ENCODE measurements around the gene OR51E2.

OR51E2 gene

DNA sequence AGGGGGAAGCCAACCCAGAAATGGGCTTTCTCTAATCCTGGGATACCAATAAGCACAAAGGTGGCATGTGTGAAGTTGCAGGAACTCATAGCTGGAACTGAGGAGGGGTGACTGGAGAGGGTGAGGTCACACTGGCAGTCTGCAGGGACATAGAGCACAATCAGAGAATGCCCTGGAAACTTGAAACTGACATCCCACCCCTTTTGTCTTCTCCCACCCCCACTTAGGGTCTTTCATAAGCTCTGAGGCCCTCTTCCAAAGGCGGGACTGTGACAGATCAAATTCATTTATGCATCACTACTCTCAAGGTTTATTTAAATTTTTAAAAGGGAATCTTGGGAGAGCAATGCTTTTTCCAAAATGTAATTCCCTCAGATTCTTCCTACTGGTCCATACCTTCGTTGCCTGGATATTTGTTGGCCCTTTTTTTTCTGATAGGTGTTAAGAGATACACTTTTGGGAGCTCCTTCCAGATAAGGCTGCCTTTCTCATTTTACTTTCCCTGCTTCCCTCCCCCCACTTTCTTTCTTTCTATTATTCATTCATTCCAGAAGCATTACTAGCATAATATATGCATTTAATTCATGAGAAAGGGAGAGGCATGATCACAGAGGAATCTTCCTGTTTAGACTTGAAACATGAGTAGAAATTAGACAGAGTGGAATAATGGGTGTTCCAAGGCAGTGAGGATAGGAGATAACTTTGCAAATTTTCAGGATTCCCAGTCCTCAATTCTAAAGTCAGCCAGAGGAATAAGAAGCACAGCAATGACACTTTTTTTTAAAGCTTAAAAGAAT lies 14.8 kb downstream of the OR51E2 start:
- TF ChIP-seq, protein P1, sequence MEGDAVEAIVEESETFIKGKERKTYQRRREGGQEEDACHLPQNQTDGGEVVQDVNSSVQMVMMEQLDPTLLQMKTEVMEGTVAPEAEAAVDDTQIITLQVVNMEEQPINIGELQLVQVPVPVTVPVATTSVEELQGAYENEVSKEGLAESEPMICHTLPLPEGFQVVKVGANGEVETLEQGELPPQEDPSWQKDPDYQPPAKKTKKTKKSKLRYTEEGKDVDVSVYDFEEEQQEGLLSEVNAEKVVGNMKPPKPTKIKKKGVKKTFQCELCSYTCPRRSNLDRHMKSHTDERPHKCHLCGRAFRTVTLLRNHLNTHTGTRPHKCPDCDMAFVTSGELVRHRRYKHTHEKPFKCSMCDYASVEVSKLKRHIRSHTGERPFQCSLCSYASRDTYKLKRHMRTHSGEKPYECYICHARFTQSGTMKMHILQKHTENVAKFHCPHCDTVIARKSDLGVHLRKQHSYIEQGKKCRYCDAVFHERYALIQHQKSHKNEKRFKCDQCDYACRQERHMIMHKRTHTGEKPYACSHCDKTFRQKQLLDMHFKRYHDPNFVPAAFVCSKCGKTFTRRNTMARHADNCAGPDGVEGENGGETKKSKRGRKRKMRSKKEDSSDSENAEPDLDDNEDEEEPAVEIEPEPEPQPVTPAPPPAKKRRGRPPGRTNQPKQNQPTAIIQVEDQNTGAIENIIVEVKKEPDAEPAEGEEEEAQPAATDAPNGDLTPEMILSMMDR (conservative IDR thresholded peaks at IDR 0.05) = no peak
- TF ChIP-seq ZFX (IDR thresholded peaks at IDR 0.05) = no peak
- H3K27ac ChIP-seq = no peak overlapping the region

DNA sequence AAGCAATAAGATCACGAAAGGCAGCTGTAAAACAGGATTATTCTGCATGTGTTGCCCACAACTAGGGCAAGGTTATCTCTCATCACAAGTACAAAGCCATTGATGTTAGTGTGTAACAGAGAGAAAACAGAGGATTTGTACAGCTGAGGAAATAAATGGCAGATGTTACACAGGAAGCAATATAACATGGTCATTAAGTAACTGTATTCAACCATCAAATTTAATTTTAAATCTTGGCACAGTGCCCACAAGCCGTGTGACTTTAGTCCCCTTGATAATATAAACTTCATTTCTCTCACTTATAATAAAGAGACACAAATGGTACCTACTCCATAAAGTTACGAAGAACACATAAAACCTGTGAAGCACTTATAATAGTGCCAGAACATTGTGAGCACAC lies 17.3 kb downstream of the OR51E2 start:
- TF ChIP-seq, protein P1 (conservative IDR thresholded peaks at IDR 0.05) = no peak
- no peak for TF ChIP-seq ZFX (IDR thresholded peaks at IDR 0.05)
- no peak overlapping the region for H3K27ac ChIP-seq

DNA sequence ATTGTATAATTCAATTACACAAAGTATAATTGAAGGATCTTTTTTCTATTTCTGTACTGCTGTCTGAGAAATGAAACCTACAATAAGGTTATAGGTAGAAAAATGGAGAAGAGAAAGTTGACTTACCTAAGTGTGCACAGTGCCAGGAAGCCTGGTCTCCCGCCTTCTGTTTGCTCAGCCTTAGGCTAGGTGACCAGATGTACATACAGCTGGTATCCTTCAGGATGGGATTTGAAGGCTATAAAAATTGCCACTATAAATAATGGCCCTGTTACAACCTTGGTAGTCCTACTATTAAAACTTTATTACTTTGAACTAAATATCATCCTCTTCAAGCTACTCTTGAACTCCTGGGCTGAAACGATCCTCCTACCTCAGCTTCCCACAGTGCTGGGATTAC lies 19.7 kb downstream of the OR51E2 start:
- no peak overlapping the region for H3K27ac ChIP-seq
- TF ChIP-seq, protein P1 (conservative IDR thresholded peaks at IDR 0.05) = no peak
- no peak for TF ChIP-seq ZFX (IDR thresholded peaks at IDR 0.05)

DNA sequence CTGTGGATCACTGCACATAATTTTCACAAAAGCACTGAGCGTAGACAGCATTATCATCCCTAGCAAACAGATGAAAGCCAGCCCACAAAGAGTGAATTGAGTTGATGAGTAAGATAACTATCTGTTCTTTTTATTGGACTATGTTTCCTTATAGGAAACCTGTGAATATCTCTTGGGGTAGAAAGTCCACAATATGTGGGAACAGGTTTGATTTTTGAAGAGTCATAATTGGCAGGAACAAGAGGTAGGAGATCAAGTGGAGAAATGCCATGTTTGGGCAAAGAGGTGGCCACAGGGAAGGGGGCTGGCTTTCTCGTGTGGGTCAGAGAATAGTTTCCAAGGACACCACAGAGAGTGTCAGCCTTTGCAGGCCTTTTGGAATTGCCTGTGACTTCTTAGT lies 23.9 kb downstream of the OR51E2 start:
- no peak for TF ChIP-seq ZFX (IDR thresholded peaks at IDR 0.05)
- TF ChIP-seq, protein P1 (conservative IDR thresholded peaks at IDR 0.05) = no peak
- H3K27ac ChIP-seq = no peak overlapping the region

DNA sequence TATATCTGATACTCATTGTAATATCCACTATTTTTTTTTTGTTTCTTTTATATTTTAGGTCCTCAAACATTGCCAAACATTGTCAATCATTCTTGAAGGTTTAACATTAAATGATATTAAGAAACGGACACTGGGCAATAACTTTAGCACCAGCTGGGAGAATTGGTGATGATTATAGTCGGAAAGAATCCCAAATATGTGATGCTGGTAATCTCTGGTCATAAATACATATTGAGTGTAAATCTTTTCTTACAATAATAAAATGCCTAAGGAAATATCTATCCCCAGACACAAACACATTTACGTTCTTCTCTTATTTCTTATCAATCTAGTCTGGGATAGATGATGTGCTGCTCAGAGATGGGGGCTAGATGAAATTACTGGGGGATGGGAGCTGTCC lies 25.2 kb downstream of the OR51E2 start:
- no peak overlapping the region for H3K27ac ChIP-seq
- TF ChIP-seq, protein P1 (conservative IDR thresholded peaks at IDR 0.05) = no peak
- no peak for TF ChIP-seq ZFX (IDR thresholded peaks at IDR 0.05)

DNA sequence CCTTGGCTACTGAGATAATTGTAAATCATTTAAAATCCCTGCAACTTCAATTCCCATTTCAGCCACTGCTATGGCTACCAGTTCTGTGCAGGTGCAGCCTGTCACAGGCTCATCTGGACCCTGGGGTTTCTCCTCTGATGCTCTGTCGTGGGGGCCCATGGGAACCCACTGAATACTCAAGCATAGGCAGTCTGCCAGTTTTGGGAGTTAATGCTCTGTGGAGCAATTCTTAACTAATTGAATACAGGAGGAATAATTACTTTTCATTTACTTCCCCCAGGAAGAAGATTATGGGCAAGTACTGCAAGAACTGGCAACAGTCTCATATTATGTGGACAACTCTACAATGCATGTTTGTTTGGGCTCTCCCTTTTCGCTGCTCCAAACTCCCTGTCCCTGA lies 25.9 kb downstream of the OR51E2 start:
- TF ChIP-seq ZFX (IDR thresholded peaks at IDR 0.05) = no peak
- TF ChIP-seq, protein P1 (conservative IDR thresholded peaks at IDR 0.05) = no peak
- H3K27ac ChIP-seq = no peak overlapping the region

DNA sequence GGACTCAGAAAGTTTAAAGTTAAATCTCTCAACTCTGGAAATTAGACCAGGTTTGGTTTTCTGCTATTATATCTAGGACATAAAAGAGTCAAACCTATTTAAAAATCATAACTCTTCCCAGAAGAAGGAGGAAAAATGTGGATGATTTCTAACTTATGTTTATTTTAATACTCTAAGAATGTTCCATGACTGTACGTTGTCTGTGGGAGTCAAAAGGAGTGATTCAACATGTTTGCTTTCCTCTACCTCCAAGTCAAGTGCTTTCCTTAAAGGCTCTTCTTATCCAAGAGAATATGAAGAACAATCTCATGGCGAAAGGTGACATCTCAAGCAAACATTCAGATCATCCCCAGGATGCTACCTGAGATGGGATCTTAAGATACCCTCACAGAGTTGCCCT lies 32.2 kb downstream of the OR51E2 start:
- TF ChIP-seq, protein P1 (conservative IDR thresholded peaks at IDR 0.05) = no peak
- no peak for TF ChIP-seq ZFX (IDR thresholded peaks at IDR 0.05)
- H3K27ac ChIP-seq = no peak overlapping the region
